Skeletal muscle satellite cell (primary cell): ENCODE data around the gene GRXCR2.

Experiments
- H3K27me3 ChIP-seq: 2 replicates; pipeline ENCODE4 v1.7.0; 2013; ENCODE audit warnings: low read length; ENCODE audit not compliant: control insufficient read depth, insufficient read depth
- H3K36me3 ChIP-seq: 2 replicates; pipeline ENCODE4 v1.7.0; 2013; ENCODE audit warnings: mild to moderate bottlenecking, control low read depth, low read length; ENCODE audit not compliant: insufficient read depth
- H3K4me1 ChIP-seq: 2 replicates; pipeline ENCODE4 v1.7.0; 2013; ENCODE audit warnings: low read length; ENCODE audit not compliant: control insufficient read depth, insufficient read depth
- H3K4me2 ChIP-seq: 2 replicates; pipeline ENCODE4 v1.7.0; 2013; ENCODE audit warnings: mild to moderate bottlenecking, low read length
- H3K4me3 ChIP-seq: 2 replicates; pipeline ENCODE4 v1.7.0; 2013; ENCODE audit warnings: low read length
- H3K9ac ChIP-seq: 2 replicates; pipeline ENCODE4 v1.7.0; 2013; ENCODE audit warnings: mild to moderate bottlenecking, low read depth, low read length, moderate library complexity
- H3K9me3 ChIP-seq: replicated peaks from 2 replicates; pipeline ENCODE4 v1.7.0; 2013; ENCODE audit warnings: mild to moderate bottlenecking, control low read depth, low read length

GRXCR2 gene

DNA sequence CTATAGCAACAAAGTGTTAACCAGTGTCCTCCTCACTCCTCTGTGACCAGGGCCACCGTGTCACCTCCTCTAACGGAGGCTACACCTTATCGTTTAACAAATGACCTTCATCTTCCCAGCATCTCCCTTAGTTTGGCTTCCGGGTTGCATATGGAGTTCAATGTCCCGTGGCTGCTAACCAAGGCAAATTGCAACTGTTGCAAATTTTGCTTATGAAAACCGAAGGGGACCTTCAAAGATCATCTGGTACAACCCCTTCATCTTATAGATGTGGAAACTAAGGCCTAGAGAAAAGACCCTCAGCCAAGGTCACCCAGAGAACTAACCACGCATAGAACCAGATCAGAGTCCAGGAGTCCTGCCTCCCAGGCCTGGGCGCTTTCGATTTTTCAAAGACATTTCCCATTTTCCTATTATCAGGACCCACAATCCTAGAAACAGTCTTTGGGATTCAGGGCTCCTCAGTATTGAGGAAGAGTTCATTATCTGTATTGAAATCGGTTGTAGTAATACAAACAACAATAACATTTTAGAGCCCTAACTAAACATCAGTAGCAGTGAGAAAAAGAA, 39.1 kb downstream of the GRXCR2 start:
- Histone ChIP-seq H3K4me2 (peak overlapping the region; percentile 77), H3K9me3 (no peaks in the 10 kb centered on the region), H3K9ac (no peak overlapping the region), H3K4me1 (peaks cover 37% of the 10 kb centered on the region), H3K4me3 (no peak overlapping the region), H3K36me3 (no peaks in the 10 kb centered on the region), H3K27me3 (no peaks in the 10 kb centered on the region)

DNA sequence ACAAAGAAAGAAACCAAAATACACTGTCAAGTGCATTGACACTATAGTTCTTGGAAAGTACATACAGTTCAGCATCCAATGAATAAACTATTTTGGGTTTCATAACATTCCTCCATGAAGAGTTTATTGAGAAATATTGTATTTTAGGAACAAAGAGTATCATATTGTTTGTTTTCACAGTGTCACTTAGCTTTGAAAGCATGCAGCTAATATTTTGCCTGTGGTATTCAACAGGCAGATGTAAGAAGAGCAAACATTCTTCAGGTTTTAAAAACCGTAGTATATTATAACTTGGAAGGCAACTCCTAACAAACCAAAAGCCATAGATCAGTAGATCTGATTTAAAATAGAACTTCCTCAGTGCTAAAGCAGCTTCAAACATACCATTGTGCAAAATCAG, 42.2 kb downstream of the GRXCR2 start:
- Histone ChIP-seq H3K4me1 (peaks cover 31% of the 10 kb centered on the region), H3K36me3 (no peaks in the 10 kb centered on the region), H3K9me3 (no peaks in the 10 kb centered on the region), H3K9ac (no peak overlapping the region), H3K27me3 (no peaks in the 10 kb centered on the region), H3K4me3 (no peak overlapping the region), H3K4me2 (peak overlapping the region; percentile 1)

DNA sequence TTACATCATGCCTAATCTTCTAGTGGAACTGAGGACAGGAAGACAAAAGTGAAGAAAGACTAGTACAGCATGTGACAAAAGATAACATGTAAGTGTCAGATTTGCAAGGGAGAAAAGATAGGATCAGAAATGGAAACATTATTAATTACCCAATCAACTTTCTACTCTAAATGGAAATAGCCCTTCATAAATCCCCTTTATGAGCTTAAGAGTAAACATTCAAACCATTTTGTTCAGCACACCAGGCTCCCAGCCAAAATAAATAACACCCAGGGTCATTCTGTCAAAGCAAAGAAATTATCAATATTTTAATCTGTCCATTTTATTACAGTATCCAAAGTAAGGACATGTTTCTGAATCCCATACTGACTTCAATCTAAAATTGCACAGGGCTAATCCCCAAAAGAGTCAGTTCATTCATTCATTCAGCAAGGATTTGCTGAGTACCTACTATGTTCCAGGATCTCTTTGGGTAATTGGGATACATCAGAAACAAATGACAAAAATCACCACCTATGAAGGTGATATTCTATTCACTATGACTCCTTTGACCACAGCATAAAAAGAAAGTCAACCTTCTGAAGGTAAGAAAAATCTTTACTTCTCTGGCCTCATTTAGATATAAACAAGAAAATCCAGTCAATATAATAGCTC, 43.0 kb downstream of the GRXCR2 start:
- Histone ChIP-seq H3K4me1 (peaks cover 29% of the 10 kb centered on the region), H3K36me3 (no peaks in the 10 kb centered on the region), H3K4me3 (no peak overlapping the region), H3K4me2 (no peak overlapping the region), H3K27me3 (no peaks in the 10 kb centered on the region), H3K9me3 (no peaks in the 10 kb centered on the region), H3K9ac (no peak overlapping the region)

DNA sequence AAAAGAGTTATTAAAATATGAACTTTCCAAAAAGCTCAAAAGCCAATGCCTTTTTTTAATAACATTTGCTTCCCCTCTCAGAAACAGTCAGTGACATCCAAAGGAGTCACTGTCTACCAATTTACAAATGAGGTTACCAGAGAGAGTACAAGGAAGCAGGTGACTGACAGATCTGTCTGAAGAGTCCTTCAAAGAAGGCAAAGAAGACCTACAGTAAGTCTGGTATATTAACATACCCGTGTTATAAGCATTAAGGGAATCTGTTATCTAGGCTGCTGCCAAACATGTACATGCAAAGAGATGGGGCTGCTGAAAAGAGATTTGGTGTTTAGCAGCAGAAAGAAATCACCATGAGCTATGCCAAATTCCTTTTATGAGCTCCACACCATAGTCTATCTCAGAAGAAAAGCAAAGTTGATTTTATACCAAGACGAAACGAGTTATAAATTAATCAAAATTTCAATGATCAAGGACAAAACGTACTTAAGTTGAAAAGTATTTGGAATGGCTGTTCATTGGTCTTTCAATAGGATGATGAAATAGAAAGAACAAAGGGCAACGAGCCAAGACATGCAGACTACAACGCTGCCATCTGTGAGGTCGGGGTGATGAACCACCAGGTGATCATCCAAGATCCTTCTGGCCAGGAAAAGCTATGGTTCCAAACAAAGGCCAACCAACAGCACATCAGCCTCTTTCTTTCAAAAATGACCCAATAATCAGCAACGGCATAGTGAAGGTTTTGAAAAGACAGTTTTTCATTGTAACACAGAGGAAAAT, 45.7 kb downstream of the GRXCR2 start:
- Histone ChIP-seq H3K36me3 (no peaks in the 10 kb centered on the region), H3K9me3 (no peaks in the 10 kb centered on the region), H3K27me3 (no peaks in the 10 kb centered on the region), H3K4me1 (peaks cover 18% of the 10 kb centered on the region), H3K9ac (no peak overlapping the region), H3K4me3 (no peak overlapping the region), H3K4me2 (no peak overlapping the region)

DNA sequence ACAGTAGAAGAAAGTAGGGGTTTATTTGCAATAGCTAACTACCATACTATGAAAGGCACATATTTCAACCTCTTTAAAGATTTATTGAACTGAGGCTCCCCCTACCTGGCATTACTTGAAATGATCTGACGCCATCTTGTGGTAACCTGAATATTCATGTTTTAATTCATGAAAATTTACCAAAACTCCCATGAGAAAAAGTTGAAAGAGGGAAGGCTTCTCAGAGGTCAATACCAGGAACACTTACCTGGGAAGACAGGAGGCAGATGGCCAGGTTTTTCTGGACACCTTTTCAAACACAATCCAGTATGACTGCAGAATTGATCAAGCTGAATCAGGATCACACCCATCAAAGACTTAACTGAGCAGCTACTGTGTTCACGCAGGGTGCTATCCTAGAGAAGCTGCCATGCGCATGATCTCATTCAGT, 47.0 kb downstream of the GRXCR2 start:
- H3K9me3 ChIP-seq = no peaks in the 10 kb centered on the region
- H3K36me3 ChIP-seq = no peaks in the 10 kb centered on the region
- peaks cover 13% of the 10 kb centered on the region for H3K4me1 ChIP-seq
- no peak overlapping the region for H3K4me3 ChIP-seq
- H3K27me3 ChIP-seq = no peaks in the 10 kb centered on the region
- H3K9ac ChIP-seq = no peak overlapping the region
- no peak overlapping the region for H3K4me2 ChIP-seq

DNA sequence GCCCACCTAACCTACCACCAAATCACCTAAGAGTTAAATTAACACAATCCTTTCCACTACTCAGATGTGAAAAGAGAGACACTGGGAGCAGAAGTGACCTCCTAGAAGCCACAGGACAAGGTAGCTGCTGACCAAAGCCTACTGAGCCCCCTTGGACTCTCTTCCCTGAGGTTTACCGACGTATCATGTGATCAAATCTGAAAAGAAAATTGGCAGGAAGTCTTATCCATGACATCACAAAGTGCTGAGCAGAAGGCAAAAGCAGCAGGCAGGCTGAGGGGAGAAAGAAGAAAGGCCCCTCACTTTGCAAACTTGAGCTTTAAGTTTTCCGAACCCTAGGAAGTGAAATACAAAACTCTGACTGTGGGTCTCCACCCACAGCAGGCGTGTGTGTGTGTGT, 48.8 kb downstream of the GRXCR2 start:
- Histone ChIP-seq H3K27me3 (no peaks in the 10 kb centered on the region), H3K36me3 (no peaks in the 10 kb centered on the region), H3K9ac (no peak overlapping the region), H3K4me2 (no peak overlapping the region), H3K9me3 (no peaks in the 10 kb centered on the region), H3K4me1 (no peaks in the 10 kb centered on the region), H3K4me3 (no peak overlapping the region)

DNA sequence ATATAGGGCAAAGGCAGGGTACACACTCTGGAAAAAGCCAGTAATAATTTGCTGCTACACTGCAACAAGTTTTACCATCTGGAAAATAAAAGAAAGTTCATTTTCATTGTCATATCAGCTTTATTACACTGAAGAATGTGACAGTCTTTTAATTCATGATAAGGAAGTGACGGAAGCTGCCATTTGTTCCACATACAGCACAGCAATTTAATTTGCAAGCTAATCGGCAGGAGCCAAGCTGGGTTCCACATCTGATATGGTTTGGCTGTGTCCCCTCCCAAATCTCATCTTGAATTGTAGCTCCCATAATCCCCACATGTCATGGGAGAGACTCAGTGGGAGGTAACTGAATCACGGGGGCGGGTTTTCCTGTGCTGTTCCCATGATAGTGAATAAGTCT, 54.2 kb downstream of the GRXCR2 start:
- no peak overlapping the region for H3K4me3 ChIP-seq

DNA sequence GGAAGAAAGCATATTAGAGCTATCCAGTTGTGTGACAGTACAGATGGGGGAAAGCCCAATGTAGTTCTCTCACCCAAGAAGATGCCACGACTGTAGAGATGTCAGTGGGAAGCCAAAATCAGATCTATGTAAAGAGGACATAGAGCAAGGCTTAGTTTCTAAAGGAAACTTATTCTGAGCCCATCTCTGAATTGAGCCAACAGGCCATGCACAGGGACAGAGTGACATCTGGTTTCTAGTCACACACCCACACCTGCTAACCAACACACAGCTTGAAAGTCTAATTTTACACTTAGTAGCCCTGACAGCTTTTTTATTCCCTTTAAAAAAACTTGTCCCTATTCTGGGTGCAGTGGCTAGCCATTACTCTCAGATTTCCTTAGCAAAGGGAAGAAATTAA, 59.9 kb downstream of the GRXCR2 start:
- Histone ChIP-seq H3K4me3 (no peak overlapping the region), H3K27me3 (no peaks in the 10 kb centered on the region), H3K9me3 (no peaks in the 10 kb centered on the region), H3K36me3 (no peaks in the 10 kb centered on the region), H3K4me2 (no peak overlapping the region), H3K9ac (no peak overlapping the region), H3K4me1 (no peaks in the 10 kb centered on the region)

More for the DNA sequence above, 54.2 kb downstream of the GRXCR2 start:
- H3K4me1 ChIP-seq = no peaks in the 10 kb centered on the region
- no peaks in the 10 kb centered on the region for H3K9me3 ChIP-seq
- H3K27me3 ChIP-seq = no peaks in the 10 kb centered on the region
- no peaks in the 10 kb centered on the region for H3K36me3 ChIP-seq
- H3K4me2 ChIP-seq = no peak overlapping the region
- H3K9ac ChIP-seq = no peak overlapping the region

DNA sequence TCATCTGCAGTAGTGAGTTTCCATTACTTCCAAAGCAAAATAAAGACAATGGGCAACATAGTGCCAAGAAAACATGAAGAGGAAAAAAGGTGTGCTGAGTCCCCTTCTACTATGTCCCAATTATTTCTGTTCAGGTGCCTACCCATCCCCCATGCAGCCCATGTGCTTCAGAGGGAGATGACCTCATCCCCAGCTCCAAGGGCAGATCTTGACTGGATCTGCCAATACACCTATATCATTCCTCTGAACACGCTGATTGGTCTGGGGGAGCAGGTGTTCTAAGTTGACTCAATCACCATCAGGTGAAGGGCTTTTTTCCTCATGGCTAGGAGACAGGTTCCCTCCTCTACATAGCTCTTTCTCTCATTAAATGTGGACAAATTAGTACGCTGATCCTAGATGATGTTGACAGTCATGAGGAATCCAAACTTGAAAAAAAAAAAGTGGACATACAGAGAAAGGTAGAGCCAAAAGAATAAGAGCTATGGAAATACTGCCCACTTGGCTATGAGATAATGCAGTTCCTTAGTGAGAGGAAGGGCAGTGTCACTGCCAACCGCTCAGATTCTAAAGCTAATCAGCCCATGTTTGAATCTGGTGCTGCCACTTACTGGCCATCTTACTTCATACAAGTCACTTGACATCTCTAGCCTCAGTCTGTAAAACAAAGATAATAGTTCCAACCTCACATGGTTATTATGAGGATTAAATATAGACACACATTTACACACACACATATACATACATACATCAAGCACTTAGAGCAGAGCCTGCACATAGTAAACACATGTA, 60.8 kb downstream of the GRXCR2 start:
- Histone ChIP-seq H3K4me1 (no peaks in the 10 kb centered on the region), H3K9ac (no peak overlapping the region), H3K36me3 (no peaks in the 10 kb centered on the region), H3K27me3 (no peaks in the 10 kb centered on the region), H3K4me3 (no peak overlapping the region), H3K9me3 (no peaks in the 10 kb centered on the region), H3K4me2 (no peak overlapping the region)
